Measurements from ENCODE around the gene DIDO1. TPM values are rescaled to one million over a fixed set of nuclear protein-coding genes. Genes with fewer than 3 reads are reported as not detected.

Gene DIDO1
- total RNA-seq, 4 donors from 2014 or later = 49.5 to 75.8 (median 66.5) TPM

DNA sequence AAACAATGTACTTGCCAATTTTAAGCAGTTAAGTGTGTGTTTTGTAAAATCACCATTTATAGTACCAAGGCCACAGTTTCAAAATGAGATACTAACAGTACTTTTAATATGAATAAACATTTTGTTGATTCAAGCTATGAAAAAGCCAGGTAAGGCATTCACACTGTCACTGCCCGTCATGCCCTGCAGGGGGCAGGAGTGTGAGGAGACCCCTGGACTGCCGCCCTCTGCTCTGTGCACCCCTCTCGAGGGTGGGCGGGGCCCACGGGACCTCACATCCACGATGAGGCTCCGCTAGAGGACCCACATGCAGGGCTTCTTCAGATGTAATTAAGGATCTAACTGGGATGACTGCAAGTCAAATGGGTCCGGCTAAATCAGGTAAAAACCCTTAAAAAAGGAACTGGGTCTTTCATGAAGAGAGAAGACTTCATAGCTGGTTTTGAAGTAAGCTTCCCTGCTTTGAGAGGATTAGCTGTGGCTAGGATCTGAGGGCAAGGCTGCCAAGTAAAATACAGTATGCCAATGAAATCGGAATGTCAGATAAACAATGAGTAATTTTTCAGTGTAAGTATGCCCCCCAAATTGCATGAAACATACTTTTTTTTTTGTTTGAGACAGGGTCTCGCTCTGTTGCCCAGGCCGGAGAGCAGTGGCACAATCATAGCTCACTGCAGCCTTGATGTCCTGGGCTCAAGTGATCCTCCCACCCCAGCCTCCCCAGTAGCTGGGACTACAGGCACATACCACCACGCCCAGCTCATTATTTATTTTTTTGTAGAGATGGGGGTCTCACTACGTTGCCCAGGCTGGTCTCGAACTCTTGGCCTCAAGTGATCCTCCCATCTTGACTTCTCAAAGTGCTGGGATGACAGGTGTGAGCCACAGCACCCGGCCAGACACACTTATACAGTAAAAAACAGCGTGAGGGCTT is 18.7 kb downstream of the DIDO1 start:
- 59 to 60% methylated on average over 11 to 13 of the region's 16 CpGs for WGBS, 2 donors (ENCODE audit: low coverage in 1 of 2)
- Histone ChIP-seq H3K4me3 (no peak overlapping the region), H3K27me3 (no peaks in the 10 kb centered on the region), H3K36me3 (peaks cover 0 to 100% of the 10 kb centered on the region in 2 donors), H3K4me1 (peaks cover 0 to 36% (median 0%) of the 10 kb centered on the region in 3 donors), H3K9me3 (no peaks in the 10 kb centered on the region), H3K27ac (no peak overlapping the region)
- TF ChIP-seq, protein P1, sequence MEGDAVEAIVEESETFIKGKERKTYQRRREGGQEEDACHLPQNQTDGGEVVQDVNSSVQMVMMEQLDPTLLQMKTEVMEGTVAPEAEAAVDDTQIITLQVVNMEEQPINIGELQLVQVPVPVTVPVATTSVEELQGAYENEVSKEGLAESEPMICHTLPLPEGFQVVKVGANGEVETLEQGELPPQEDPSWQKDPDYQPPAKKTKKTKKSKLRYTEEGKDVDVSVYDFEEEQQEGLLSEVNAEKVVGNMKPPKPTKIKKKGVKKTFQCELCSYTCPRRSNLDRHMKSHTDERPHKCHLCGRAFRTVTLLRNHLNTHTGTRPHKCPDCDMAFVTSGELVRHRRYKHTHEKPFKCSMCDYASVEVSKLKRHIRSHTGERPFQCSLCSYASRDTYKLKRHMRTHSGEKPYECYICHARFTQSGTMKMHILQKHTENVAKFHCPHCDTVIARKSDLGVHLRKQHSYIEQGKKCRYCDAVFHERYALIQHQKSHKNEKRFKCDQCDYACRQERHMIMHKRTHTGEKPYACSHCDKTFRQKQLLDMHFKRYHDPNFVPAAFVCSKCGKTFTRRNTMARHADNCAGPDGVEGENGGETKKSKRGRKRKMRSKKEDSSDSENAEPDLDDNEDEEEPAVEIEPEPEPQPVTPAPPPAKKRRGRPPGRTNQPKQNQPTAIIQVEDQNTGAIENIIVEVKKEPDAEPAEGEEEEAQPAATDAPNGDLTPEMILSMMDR (IDR thresholded peaks at IDR 0.05) = peak in 1 of 4 experiments; percentile 33
- no peak for TF ChIP-seq POLR2AphosphoS5 (IDR thresholded peaks at IDR 0.05)
- no peak for ATAC-seq

DNA sequence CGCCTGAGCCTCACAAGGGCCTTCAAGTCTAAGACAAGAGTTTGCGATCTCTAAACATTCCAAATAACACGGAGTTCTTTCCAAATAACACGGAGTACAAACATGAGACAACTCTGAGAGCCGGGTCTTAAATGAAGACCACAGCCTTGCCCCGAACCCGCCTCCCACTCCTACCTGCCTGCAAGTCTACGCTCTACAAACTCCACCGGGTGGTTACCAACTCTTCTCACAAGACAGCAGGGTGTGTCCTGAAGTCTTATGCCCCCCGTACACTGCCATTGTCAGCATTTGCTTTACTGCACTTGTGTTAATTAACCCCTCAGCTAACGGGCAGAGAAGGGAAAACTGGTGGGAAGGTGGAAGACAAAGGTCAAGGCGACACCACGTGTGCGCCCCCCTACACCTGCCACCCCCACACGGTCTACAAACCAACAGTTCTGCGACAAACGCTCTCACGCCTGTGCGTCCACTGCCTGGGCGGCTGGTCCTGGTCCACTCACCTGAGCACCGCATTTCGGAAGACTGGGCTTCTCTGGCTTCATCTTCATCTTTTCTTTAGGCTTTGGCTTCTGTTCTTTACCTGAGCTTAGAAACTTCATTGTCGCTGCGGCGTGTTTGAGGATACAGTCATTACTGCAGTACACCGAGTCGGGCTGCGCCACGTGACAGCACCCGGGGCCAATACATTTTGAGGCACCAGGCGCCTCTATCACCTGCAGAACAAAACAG is 19.5 kb downstream of the DIDO1 start:
- H3K36me3 ChIP-seq = peaks cover 0 to 100% of the 10 kb centered on the region in 2 donors

DNA sequence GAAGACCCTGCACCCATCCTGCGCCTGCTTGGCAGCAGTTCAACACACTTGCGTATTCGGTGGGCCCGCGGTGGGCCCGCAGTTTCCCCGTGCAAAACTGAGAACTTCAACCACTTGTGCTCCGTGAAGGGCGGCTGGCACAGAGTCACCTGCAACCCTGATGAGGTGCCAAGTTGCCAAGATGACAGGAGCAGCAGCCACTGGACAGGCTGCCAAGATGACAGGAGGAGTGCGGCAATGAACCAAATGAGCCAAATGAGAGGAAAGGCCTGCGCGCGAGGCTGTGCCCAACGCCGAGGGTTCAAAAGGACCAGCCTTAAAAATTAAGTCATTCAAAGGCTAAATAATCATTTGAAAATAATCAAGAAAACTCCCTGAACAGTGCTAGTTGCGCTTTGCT is 20.1 kb downstream of the DIDO1 start:
- no peak for ATAC-seq
- Histone ChIP-seq H3K4me1 (peaks cover 0 to 25% (median 0%) of the 10 kb centered on the region in 3 donors), H3K27me3 (no peaks in the 10 kb centered on the region), H3K4me3 (no peak overlapping the region), H3K36me3 (peaks cover 0 to 100% of the 10 kb centered on the region in 2 donors), H3K27ac (no peak overlapping the region), H3K9me3 (no peaks in the 10 kb centered on the region)
- WGBS, 2 donors (ENCODE audit: low coverage in 1 of 2) = 80% methylated on average over 2 of the region's 16 CpGs
- TF ChIP-seq POLR2AphosphoS5 (IDR thresholded peaks at IDR 0.05) (no peak), EP300 (IDR thresholded peaks at IDR 0.05) (no peak), POLR2A (IDR thresholded peaks at IDR 0.05) (no peak)
- TF ChIP-seq, protein P1 (IDR thresholded peaks at IDR 0.05) = no peak

More for the DNA sequence above, 19.5 kb downstream of the DIDO1 start:
- ATAC-seq = no peak
- Histone ChIP-seq H3K27me3 (no peaks in the 10 kb centered on the region), H3K9me3 (no peaks in the 10 kb centered on the region), H3K4me3 (no peak overlapping the region), H3K27ac (no peak overlapping the region), H3K4me1 (peaks cover 0 to 29% (median 0%) of the 10 kb centered on the region in 3 donors)
- TF ChIP-seq POLR2AphosphoS5 (IDR thresholded peaks at IDR 0.05) (no peak), EP300 (IDR thresholded peaks at IDR 0.05) (no peak), POLR2A (IDR thresholded peaks at IDR 0.05) (no peak)
- TF ChIP-seq, protein P1 (IDR thresholded peaks at IDR 0.05) = no peak
- whole genome bisulfite sequencing, 2 donors (ENCODE audit: low coverage in 1 of 2) = 80 to 90% methylated on average over 9 to 20 of the region's 31 CpGs

DNA sequence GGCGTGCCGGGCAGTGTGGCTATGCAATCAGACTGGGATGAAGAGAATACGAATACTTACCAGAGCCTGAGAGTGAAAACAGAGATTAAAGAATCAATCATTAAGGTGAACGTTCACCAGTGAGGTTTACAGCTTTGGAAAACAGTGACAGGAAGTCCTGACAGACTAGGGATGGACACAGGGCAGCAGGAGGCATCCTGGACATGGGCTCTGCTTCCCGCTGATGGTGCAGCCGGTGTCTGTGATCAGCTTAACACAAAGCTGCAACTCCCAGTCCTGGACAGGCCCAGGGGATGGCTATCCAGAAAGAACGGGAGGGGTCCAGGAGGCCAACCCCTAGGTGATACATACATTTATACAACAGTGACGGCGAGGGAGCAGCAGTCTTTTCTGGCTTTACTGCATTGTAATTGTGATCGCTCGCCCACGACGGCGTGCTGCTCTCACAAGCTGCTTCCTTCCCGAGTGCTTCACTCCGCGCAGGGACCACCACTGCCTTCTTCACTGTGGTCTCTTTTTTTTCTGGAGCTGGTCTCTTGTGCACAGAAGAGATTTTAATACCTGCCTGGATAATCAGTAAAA is 20.7 kb downstream of the DIDO1 start:
- Histone ChIP-seq H3K27ac (no peak overlapping the region), H3K36me3 (peaks cover 0 to 100% of the 10 kb centered on the region in 2 donors), H3K9me3 (no peaks in the 10 kb centered on the region), H3K4me3 (no peak overlapping the region), H3K4me1 (peaks cover 0 to 29% (median 0%) of the 10 kb centered on the region in 3 donors), H3K27me3 (no peaks in the 10 kb centered on the region)
- TF ChIP-seq POLR2A (IDR thresholded peaks at IDR 0.05) = no peak
- 73 to 92% methylated on average over 7 to 9 of the region's 17 CpGs for WGBS, 2 donors (ENCODE audit: low coverage in 1 of 2)
- ATAC-seq = no peak

DNA sequence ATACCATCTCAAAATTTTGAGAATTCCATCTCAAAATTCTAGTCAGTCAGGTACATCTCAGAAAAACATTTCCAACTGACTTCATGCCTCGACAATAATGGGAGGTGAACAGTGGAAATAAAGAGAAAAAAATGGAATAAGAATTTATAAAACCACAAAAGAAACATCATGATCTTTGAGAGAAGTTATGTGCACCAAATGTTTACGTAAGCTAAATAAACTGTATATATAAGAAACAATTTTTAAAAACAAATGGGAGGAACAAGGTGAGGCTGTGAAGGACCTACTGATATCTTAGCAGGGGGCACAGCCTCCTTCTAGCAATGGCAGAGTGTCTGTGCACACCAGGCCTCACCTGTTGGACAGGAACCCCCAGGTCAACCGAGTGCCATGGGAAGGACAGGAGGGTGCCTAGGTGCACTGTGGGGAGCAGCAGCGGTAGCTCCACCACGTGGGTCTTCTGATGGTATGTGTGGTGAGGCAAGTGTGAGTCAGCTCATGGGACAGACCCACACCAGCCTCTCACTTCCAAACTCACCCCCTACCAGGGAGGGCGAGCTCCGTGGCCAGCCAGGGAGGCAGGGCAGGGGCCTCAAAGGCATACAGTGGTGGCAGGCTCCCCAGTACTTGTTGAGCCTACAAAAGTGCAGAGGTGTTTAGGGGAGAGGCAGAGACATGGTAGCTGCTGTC is 23.2 kb downstream of the DIDO1 start:
- peaks cover 5 to 46% (median 13%) of the 10 kb centered on the region in 3 donors for H3K4me1 ChIP-seq
- no peaks in the 10 kb centered on the region for H3K27me3 ChIP-seq
- no peak for ATAC-seq
- H3K36me3 ChIP-seq = peaks cover 0 to 75% of the 10 kb centered on the region in 2 donors
- 66 to 83% methylated on average over 1 to 4 of the region's 7 CpGs for WGBS, 2 donors (ENCODE audit: low coverage in 1 of 2)
- no peaks in the 10 kb centered on the region for H3K9me3 ChIP-seq
- H3K4me3 ChIP-seq = no peak overlapping the region
- H3K27ac ChIP-seq = no peak overlapping the region
- TF ChIP-seq EP300 (IDR thresholded peaks at IDR 0.05) = no peak
- TF ChIP-seq, protein P1 (IDR thresholded peaks at IDR 0.05) = no peak
- no peak for TF ChIP-seq POLR2AphosphoS5 (IDR thresholded peaks at IDR 0.05)
- TF ChIP-seq POLR2A (IDR thresholded peaks at IDR 0.05) = no peak
